Measurements from ENCODE around the gene GRAMD1B.

- TF ChIP-seq CTCF (conservative IDR thresholded peaks at IDR 0.05; ENCODE audit: low read length) (no peak), EZH2phosphoT487 (IDR thresholded peaks at IDR 0.05; ENCODE audit: borderline replicate concordance) (no peak)
These were observed 47.5 kb upstream of the GRAMD1B start for GRCh38 chr11:123382555-123383074.

Measured in Loucy (cell line).